ENCODE data around the gene ASGR1.
A peak's percentile ranks its signal among the peaks of the same experiment; 100 is the strongest.
"Not testable (repeated sequence)": the region's sequence is repeated elsewhere in the genome, so short reads cannot be mapped to it uniquely, and the experiment has no call there.

Gene ASGR1

GRCh38 chr17:7137171-7137943, 41.8 kb downstream of the ASGR1 start:
- no peak overlapping the region for H3K4me3 ChIP-seq (ENCODE audit: low read length)
- no peaks in the 10 kb centered on the region for H3K36me3 ChIP-seq (ENCODE audit: control insufficient read depth, low read depth, low read length)
- no peak overlapping the region for H3K27ac ChIP-seq (ENCODE audit: low read length)
- H3K4me1 ChIP-seq (ENCODE audit: control insufficient read depth, low read depth, low read length): peaks cover 19% of the 10 kb centered on the region
- H3K27me3 ChIP-seq (ENCODE audit: control insufficient read depth, insufficient read depth, low read length): peaks cover 3% of the 10 kb centered on the region
- no peak overlapping the region for H3K9ac ChIP-seq (ENCODE audit: low read length)
- no peaks in the 10 kb centered on the region for H3K9me3 ChIP-seq (ENCODE audit: control insufficient read depth, low read depth, low read length)

GRCh38 chr17:7136266-7136877, 42.8 kb downstream of the ASGR1 start:
- H3K36me3 ChIP-seq (ENCODE audit: control insufficient read depth, low read depth, low read length): no peaks in the 10 kb centered on the region
- H3K9ac ChIP-seq (ENCODE audit: low read length): no peak overlapping the region
- peaks cover 21% of the 10 kb centered on the region for H3K4me1 ChIP-seq (ENCODE audit: control insufficient read depth, low read depth, low read length)
- H3K9me3 ChIP-seq (ENCODE audit: control insufficient read depth, low read depth, low read length): no peaks in the 10 kb centered on the region
- H3K4me3 ChIP-seq (ENCODE audit: low read length): no peak overlapping the region
- H3K27ac ChIP-seq (ENCODE audit: low read length): no peak overlapping the region
- peaks cover 3% of the 10 kb centered on the region for H3K27me3 ChIP-seq (ENCODE audit: control insufficient read depth, insufficient read depth, low read length)

GRCh38 chr17:7133916-7134315, 45.3 kb downstream of the ASGR1 start:
- no peaks in the 10 kb centered on the region for H3K36me3 ChIP-seq (ENCODE audit: control insufficient read depth, low read depth, low read length)
- peak overlapping the region; percentile 46 for H3K9ac ChIP-seq (ENCODE audit: low read length)
- peak overlapping the region; percentile 47 for H3K27ac ChIP-seq (ENCODE audit: low read length)
- peaks cover 3% of the 10 kb centered on the region for H3K27me3 ChIP-seq (ENCODE audit: control insufficient read depth, insufficient read depth, low read length)
- H3K9me3 ChIP-seq (ENCODE audit: control insufficient read depth, low read depth, low read length): no peaks in the 10 kb centered on the region
- H3K4me3 ChIP-seq (ENCODE audit: low read length): peak overlapping the region; percentile 12
- H3K4me1 ChIP-seq (ENCODE audit: control insufficient read depth, low read depth, low read length): peaks cover 33% of the 10 kb centered on the region

- no peaks in the 10 kb centered on the region for H3K36me3 ChIP-seq (ENCODE audit: control insufficient read depth, low read depth, low read length)
- H3K27me3 ChIP-seq (ENCODE audit: control insufficient read depth, insufficient read depth, low read length): peaks cover 3% of the 10 kb centered on the region
- H3K4me3 ChIP-seq (ENCODE audit: low read length): peak overlapping the region; percentile 12
- peaks cover 33% of the 10 kb centered on the region for H3K4me1 ChIP-seq (ENCODE audit: control insufficient read depth, low read depth, low read length)
- H3K9ac ChIP-seq (ENCODE audit: low read length): peak overlapping the region; percentile 46
- H3K27ac ChIP-seq (ENCODE audit: low read length): peak overlapping the region; percentile 47
- no peaks in the 10 kb centered on the region for H3K9me3 ChIP-seq (ENCODE audit: control insufficient read depth, low read depth, low read length)
These were observed 45.7 kb downstream of the ASGR1 start for GRCh38 chr17:7133424-7133823.

GRCh38 chr17:7132511-7133094, 46.6 kb downstream of the ASGR1 start:
- Histone ChIP-seq H3K4me1 (ENCODE audit: control insufficient read depth, low read depth, low read length) (peaks cover 33% of the 10 kb centered on the region), H3K36me3 (ENCODE audit: control insufficient read depth, low read depth, low read length) (no peaks in the 10 kb centered on the region), H3K4me3 (ENCODE audit: low read length) (no peak overlapping the region), H3K9me3 (ENCODE audit: control insufficient read depth, low read depth, low read length) (no peaks in the 10 kb centered on the region), H3K9ac (ENCODE audit: low read length) (peak overlapping the region; percentile 59), H3K27ac (ENCODE audit: low read length) (peak overlapping the region; percentile 92), H3K27me3 (ENCODE audit: control insufficient read depth, insufficient read depth, low read length) (peaks cover 3% of the 10 kb centered on the region)

GRCh38 chr17:7131423-7131791, 47.8 kb downstream of the ASGR1 start:
- no peaks in the 10 kb centered on the region for H3K9me3 ChIP-seq (ENCODE audit: control insufficient read depth, low read depth, low read length)
- H3K36me3 ChIP-seq (ENCODE audit: control insufficient read depth, low read depth, low read length): no peaks in the 10 kb centered on the region
- H3K27me3 ChIP-seq (ENCODE audit: control insufficient read depth, insufficient read depth, low read length): peaks cover 3% of the 10 kb centered on the region
- no peak overlapping the region for H3K4me3 ChIP-seq (ENCODE audit: low read length)
- H3K27ac ChIP-seq (ENCODE audit: low read length): peak overlapping the region; percentile 38
- H3K9ac ChIP-seq (ENCODE audit: low read length): no peak overlapping the region
- peaks cover 33% of the 10 kb centered on the region for H3K4me1 ChIP-seq (ENCODE audit: control insufficient read depth, low read depth, low read length)

- H3K4me1 ChIP-seq (ENCODE audit: control insufficient read depth, low read depth, low read length): peaks cover 33% of the 10 kb centered on the region
- H3K27ac ChIP-seq (ENCODE audit: low read length): peak overlapping the region; percentile 38
- H3K27me3 ChIP-seq (ENCODE audit: control insufficient read depth, insufficient read depth, low read length): peaks cover 3% of the 10 kb centered on the region
- no peaks in the 10 kb centered on the region for H3K9me3 ChIP-seq (ENCODE audit: control insufficient read depth, low read depth, low read length)
- H3K9ac ChIP-seq (ENCODE audit: low read length): no peak overlapping the region
- H3K36me3 ChIP-seq (ENCODE audit: control insufficient read depth, low read depth, low read length): no peaks in the 10 kb centered on the region
- H3K4me3 ChIP-seq (ENCODE audit: low read length): no peak overlapping the region
These were observed 48.3 kb downstream of the ASGR1 start for GRCh38 chr17:7130621-7131422.

GRCh38 chr17:7129311-7129710, 49.9 kb downstream of the ASGR1 start:
- Histone ChIP-seq H3K9ac (ENCODE audit: low read length) (no peak overlapping the region), H3K9me3 (ENCODE audit: control insufficient read depth, low read depth, low read length) (no peaks in the 10 kb centered on the region), H3K36me3 (ENCODE audit: control insufficient read depth, low read depth, low read length) (no peaks in the 10 kb centered on the region), H3K4me3 (ENCODE audit: low read length) (no peak overlapping the region), H3K27me3 (ENCODE audit: control insufficient read depth, insufficient read depth, low read length) (peaks cover 3% of the 10 kb centered on the region), H3K4me1 (ENCODE audit: control insufficient read depth, low read depth, low read length) (peaks cover 29% of the 10 kb centered on the region), H3K27ac (ENCODE audit: low read length) (no peak overlapping the region)

- no peaks in the 10 kb centered on the region for H3K36me3 ChIP-seq (ENCODE audit: control insufficient read depth, low read depth, low read length)
- no peak overlapping the region for H3K9ac ChIP-seq (ENCODE audit: low read length)
- H3K4me3 ChIP-seq (ENCODE audit: low read length): no peak overlapping the region
- H3K27ac ChIP-seq (ENCODE audit: low read length): no peak overlapping the region
- no peaks in the 10 kb centered on the region for H3K9me3 ChIP-seq (ENCODE audit: control insufficient read depth, low read depth, low read length)
- no peaks in the 10 kb centered on the region for H3K27me3 ChIP-seq (ENCODE audit: control insufficient read depth, insufficient read depth, low read length)
- peaks cover 21% of the 10 kb centered on the region for H3K4me1 ChIP-seq (ENCODE audit: control insufficient read depth, low read depth, low read length)
These were observed 51.0 kb downstream of the ASGR1 start for GRCh38 chr17:7128160-7128559.

GRCh38 chr17:7127501-7127900, 51.7 kb downstream of the ASGR1 start:
- not testable (repeated sequence) for H3K27me3 ChIP-seq (ENCODE audit: control insufficient read depth, insufficient read depth, low read length); H3K4me3 ChIP-seq (ENCODE audit: low read length); H3K9me3 ChIP-seq (ENCODE audit: control insufficient read depth, low read depth, low read length); H3K27ac ChIP-seq (ENCODE audit: low read length); H3K9ac ChIP-seq (ENCODE audit: low read length); H3K36me3 ChIP-seq (ENCODE audit: control insufficient read depth, low read depth, low read length)
- peaks cover 18% of the 10 kb centered on the region for H3K4me1 ChIP-seq (ENCODE audit: control insufficient read depth, low read depth, low read length)

GRCh38 chr17:7126386-7126785, 52.8 kb downstream of the ASGR1 start:
- H3K36me3 ChIP-seq (ENCODE audit: control insufficient read depth, low read depth, low read length); H3K27ac ChIP-seq (ENCODE audit: low read length); H3K9ac ChIP-seq (ENCODE audit: low read length); H3K4me3 ChIP-seq (ENCODE audit: low read length); H3K27me3 ChIP-seq (ENCODE audit: control insufficient read depth, insufficient read depth, low read length); H3K9me3 ChIP-seq (ENCODE audit: control insufficient read depth, low read depth, low read length): not testable (repeated sequence)
- peaks cover 16% of the 10 kb centered on the region for H3K4me1 ChIP-seq (ENCODE audit: control insufficient read depth, low read depth, low read length)

All from iPS-18a (cell line).